Measurements from ENCODE around the gene VIPR2.

VIPR2 gene

GRCh38 chr7:159065852-159066480 is 78.7 kb downstream of the VIPR2 start:
- TF ChIP-seq CTCF (IDR thresholded peaks at IDR 0.05; ENCODE audit: low read depth, low read length, missing control alignments) = no peak
- no peak overlapping the region for H3K4me3 ChIP-seq (ENCODE audit: low read depth, low read length)
- in situ Hi-C loops (cut with HindIII; ENCODE audit: low sequenced_read_pairs) = no loop called here
- no peak for DNase-seq (ENCODE audit: low read depth)

GRCh38 chr7:159064816-159065510 is 79.7 kb downstream of the VIPR2 start:
- in situ Hi-C loops (cut with HindIII; ENCODE audit: low sequenced_read_pairs) = no loop called here
- TF ChIP-seq CTCF (IDR thresholded peaks at IDR 0.05; ENCODE audit: low read depth, low read length, missing control alignments) = no peak
- DNase-seq (ENCODE audit: low read depth) = no peak
- H3K4me3 ChIP-seq (ENCODE audit: low read depth, low read length) = no peak overlapping the region

GRCh38 chr7:159064121-159064815 is 80.4 kb downstream of the VIPR2 start:
- no peak for TF ChIP-seq CTCF (IDR thresholded peaks at IDR 0.05; ENCODE audit: low read depth, low read length, missing control alignments)
- H3K4me3 ChIP-seq (ENCODE audit: low read depth, low read length) = no peak overlapping the region
- in situ Hi-C loops (cut with HindIII; ENCODE audit: low sequenced_read_pairs) = no loop called here
- DNase-seq (ENCODE audit: low read depth) = no peak

- TF ChIP-seq CTCF (IDR thresholded peaks at IDR 0.05; ENCODE audit: low read depth, low read length, missing control alignments) = no peak
- DNase-seq (ENCODE audit: low read depth) = no peak
- in situ Hi-C loops (cut with HindIII; ENCODE audit: low sequenced_read_pairs) = no loop called here
- no peak overlapping the region for H3K4me3 ChIP-seq (ENCODE audit: low read depth, low read length)
These were observed 81.4 kb downstream of the VIPR2 start for GRCh38 chr7:159063046-159063840.

GRCh38 chr7:159062569-159062968 is 82.1 kb downstream of the VIPR2 start:
- in situ Hi-C loops (cut with HindIII; ENCODE audit: low sequenced_read_pairs) = no loop called here
- DNase-seq (ENCODE audit: low read depth) = no peak
- TF ChIP-seq CTCF (IDR thresholded peaks at IDR 0.05; ENCODE audit: low read depth, low read length, missing control alignments) = no peak

GRCh38 chr7:159061674-159062212 is 82.9 kb downstream of the VIPR2 start:
- TF ChIP-seq CTCF (IDR thresholded peaks at IDR 0.05; ENCODE audit: low read depth, low read length, missing control alignments) = no peak
- no peak for DNase-seq (ENCODE audit: low read depth)
- in situ Hi-C loops (cut with HindIII; ENCODE audit: low sequenced_read_pairs) = no loop called here
- H3K4me3 ChIP-seq (ENCODE audit: low read depth, low read length) = no peak overlapping the region

More at GRCh38 chr7:159062569-159062968, 82.1 kb downstream of the VIPR2 start:
- no peak overlapping the region for H3K4me3 ChIP-seq (ENCODE audit: low read depth, low read length)
